SK-N-SH (cell line): ENCODE measurements around the gene GPN1. TPM values are rescaled to one million over a fixed set of nuclear protein-coding genes. Genes with fewer than 3 reads are reported as not detected.

Source experiments
- CTCF ChIA-PET: fragments of 300-600, 350-600 bp; formaldehyde crosslinking; extraction: SDS; loops from one replicate; lab custom pipeline; 2021; lab: Yijun Ruan, JAX
- POLR2A ChIA-PET: fragments of 350-600 bp; sonication (Branson Sonifier 250); formaldehyde crosslinking; extraction: SDS; loops from one replicate; lab custom pipeline; 2020; ENCODE audit warnings: antibody characterized with exemption, inconsistent platforms; lab: Yijun Ruan, JAX
- DNase-seq: peaks from one replicate; pipeline ENCODE4 v3.0.0; 2012
- H2AFZ ChIP-seq: fragments of 200-600 bp; sonication (generic); 2 replicates; pipeline ENCODE4 v1.8.1; 2016; ENCODE audit warnings: antibody characterized with exemption, mild to moderate bottlenecking, low read depth
- H3F3A ChIP-seq: fragments of 200-600 bp; sonication (generic); replicated peaks from 2 replicates; pipeline ENCODE3; 2016; ENCODE audit warnings: antibody characterized with exemption, mild to moderate bottlenecking; ENCODE audit not compliant: insufficient read depth
- H3K27ac ChIP-seq, 2 experiments: fragments of 200-500 bp in 1 of 2; fragments of 200-600 bp in 1 of 2; sonication (Bioruptor generic) in 1 of 2; sonication (generic), shearing (Covaris generic) in 1 of 2; 2 replicates each; pipeline versions ENCODE4 v1.5.1 to v1.6.1; 2014 to 2016; ENCODE audit warnings: low read depth in 2 of 2, inconsistent platforms in 1 of 2, low read length in 1 of 2, mild to moderate bottlenecking in 1 of 2, mixed read lengths in 1 of 2
- H3K27me3 ChIP-seq: fragments of 200-600 bp; sonication (generic), shearing (Covaris generic); 2 replicates; pipeline ENCODE4 v1.6.1; 2016; ENCODE audit warnings: mixed run types; ENCODE audit not compliant: insufficient read depth
- H3K36me3 ChIP-seq, 2 experiments: fragments of 200-500 bp in 1 of 2; fragments of 200-600 bp in 1 of 2; sonication (Bioruptor generic) in 1 of 2; sonication (generic) in 1 of 2; replicated peaks in 1 of 2; 2 replicates each; pipeline versions ENCODE3 to v1.5.1; 2014 to 2016; ENCODE audit warnings: low read length in 1 of 2, mild to moderate bottlenecking in 1 of 2; ENCODE audit not compliant: insufficient read depth in 2 of 2, control insufficient read depth in 1 of 2
- H3K4me1 ChIP-seq, 2 experiments: fragments of 200-500 bp in 1 of 2; fragments of 200-600 bp in 1 of 2; sonication (Bioruptor generic) in 1 of 2; sonication (generic), shearing (Covaris generic) in 1 of 2; 2 replicates each; pipeline versions ENCODE4 v1.5.1 to v1.6.1; 2014 to 2016; ENCODE audit warnings: low read depth in 1 of 2, low read length in 1 of 2, mixed run types in 1 of 2; ENCODE audit not compliant: insufficient read depth in 2 of 2, control insufficient read depth in 1 of 2
- H3K4me2 ChIP-seq: fragments of 200-600 bp; sonication (generic), shearing (Covaris generic); 2 replicates; pipeline ENCODE4 v1.6.1; 2017; ENCODE audit warnings: mixed run types
- H3K4me3 ChIP-seq, 2 experiments: fragments of 200-500 bp in 1 of 2; fragments of 200-600 bp in 1 of 2; sonication (Bioruptor generic) in 1 of 2; sonication (generic), shearing (Covaris generic) in 1 of 2; 2 replicates each; pipeline versions ENCODE4 v1.5.1 to v1.8.1; 2014 to 2016; ENCODE audit warnings: low read depth in 2 of 2, inconsistent platforms in 1 of 2, low read length in 1 of 2, mild to moderate bottlenecking in 1 of 2, mixed read lengths in 1 of 2, moderate library complexity in 1 of 2
- H3K79me2 ChIP-seq: fragments of 200-600 bp; sonication (generic); 2 replicates; pipeline ENCODE4 v1.8.1; 2017; ENCODE audit warnings: mild to moderate bottlenecking; ENCODE audit not compliant: insufficient read depth
- H3K9ac ChIP-seq: fragments of 200-600 bp; sonication (generic); 2 replicates; pipeline ENCODE4 v1.6.1; 2017; ENCODE audit warnings: mixed run types
- H3K9me2 ChIP-seq: fragments of 200-600 bp; sonication (generic); 2 replicates; pipeline ENCODE4 v1.6.1; 2017; ENCODE audit warnings: mixed run types
- H3K9me3 ChIP-seq: fragments of 200-600 bp; sonication (generic); 2 replicates; pipeline ENCODE4 v1.6.1; 2017; ENCODE audit warnings: mixed run types, mild to moderate bottlenecking, moderate library complexity
- H4K20me1 ChIP-seq: fragments of 200-600 bp; sonication (generic); 2 replicates; pipeline ENCODE4 v1.6.1; 2017; ENCODE audit warnings: mild to moderate bottlenecking, mixed run types; ENCODE audit not compliant: insufficient read depth
- CTCF ChIP-seq: fragments of 200-600 bp; sonication (generic); IDR thresholded peaks from 2 replicates; pipeline ENCODE4 v1.6.1; 2017; ENCODE audit warnings: antibody characterized with exemption, mild to moderate bottlenecking, moderate library complexity
- EZH2phosphoT487 ChIP-seq: fragments of 200-600 bp; sonication (generic); IDR thresholded peaks from 2 replicates; pipeline ENCODE4 v1.6.1; 2017; ENCODE audit warnings: low read depth, mixed run types, mild to moderate bottlenecking, antibody characterized with exemption, moderate library complexity, borderline replicate concordance
- FOXJ3 ChIP-seq: sonication (generic); formaldehyde crosslinking; IDR thresholded peaks from 2 replicates; pipeline ENCODE4 v1.5.1; 2020; ENCODE audit warnings: mild to moderate bottlenecking, missing genetic modification reagents
- FOXM1 ChIP-seq: IDR thresholded peaks from 2 replicates; pipeline ENCODE4 v1.4.0; 2012; ENCODE audit warnings: low read depth, mild to moderate bottlenecking
- IRF3 ChIP-seq: fragments of 150-350 bp; IDR thresholded peaks from 2 replicates; pipeline ENCODE4 v1.6.1; 2016; ENCODE audit warnings: mild to moderate bottlenecking, low read depth, low read length
- JUND ChIP-seq: IDR thresholded peaks from 2 replicates; pipeline ENCODE4 v1.4.0; 2012
- MXI1 ChIP-seq: IDR thresholded peaks from 2 replicates; pipeline ENCODE4 v1.6.1; 2012; ENCODE audit warnings: mild to moderate bottlenecking, low read depth, low read length, improper control_type of control experiment
- POLR2AphosphoS5 ChIP-seq: IDR thresholded peaks from 2 replicates; pipeline ENCODE4 v1.6.1; 2012; ENCODE audit warnings: low read depth, low read length
- RXRA ChIP-seq: IDR thresholded peaks from 2 replicates; pipeline ENCODE4 v1.4.0; 2012; ENCODE audit warnings: low read depth, mild to moderate bottlenecking, borderline replicate concordance
- SMC3 ChIP-seq: IDR thresholded peaks from 2 replicates; pipeline ENCODE4 v1.6.1; 2012; ENCODE audit warnings: low read depth, low read length, improper control_type of control experiment
- TAF1 ChIP-seq: IDR thresholded peaks from 2 replicates; pipeline ENCODE4 v1.6.1; 2012; ENCODE audit warnings: low read depth, mild to moderate bottlenecking, low read length, moderate library complexity, borderline replicate concordance
- TCF12 ChIP-seq: IDR thresholded peaks from 2 replicates; pipeline ENCODE4 v1.4.0; 2012
- TEAD4 ChIP-seq: IDR thresholded peaks from 2 replicates; pipeline ENCODE4 v1.4.0; 2012; ENCODE audit warnings: mild to moderate bottlenecking, borderline replicate concordance; ENCODE audit not compliant: insufficient read depth
- USF1 ChIP-seq: IDR thresholded peaks from 2 replicates; pipeline ENCODE4 v1.4.0; 2012; ENCODE audit warnings: low read depth, borderline replicate concordance
- USF2 ChIP-seq: fragments of 150-350 bp; IDR thresholded peaks from 2 replicates; pipeline ENCODE4 v1.6.1; 2017; ENCODE audit warnings: antibody characterized with exemption, low read length, low read depth, borderline replicate concordance
- YY1 ChIP-seq: IDR thresholded peaks from 2 replicates; pipeline ENCODE4 v1.4.0; 2012; ENCODE audit warnings: low read depth, mild to moderate bottlenecking
- ZBTB33 ChIP-seq: IDR thresholded peaks from 2 replicates; pipeline ENCODE4 v1.4.0; 2012; ENCODE audit warnings: low read depth, borderline replicate concordance
- WGBS: methylation state at CpG from one replicate; pipeline ENCODE4 v1.1.6; 2017; ENCODE audit warnings: low lambda C conversion rate; 5-methylcytosine and 5-hydroxymethylcytosine counted together
- polyA plus RNA-seq, 3 experiments: library from polyadenylated mRNA; depleted of rRNA; stranded (reverse); fragments of >200 nt; gene quantifications; 2 replicates each; pipeline ENCODE4 v1.2.3, GENCODE V29; 2012

The GPN1 gene
- polyA plus RNA-seq, 1 of the 3 experiments (the other 2 are of a cell fraction), result 74.0 TPM

GRCh38 chr2:27664154-27664574, 35.3 kb downstream of the GPN1 start:
- TF ChIP-seq FOXM1 (no peak), FOXJ3 (no peak), JUND (no peak), ZBTB33 (no peak), TEAD4 (no peak), EZH2phosphoT487 (no peak), IRF3 (no peak), MXI1 (no peak), TCF12 (no peak), USF1 (no peak), YY1 (no peak), TAF1 (no peak), SMC3 (no peak), CTCF (no peak), RXRA (no peak), USF2 (no peak), POLR2AphosphoS5 (no peak)
- Histone ChIP-seq H3K27ac (peak overlapping the region; percentile 92 to 100), H3K9ac (peak overlapping the region; percentile 85), H3K36me3 (peaks cover 41 to 51% of the 10 kb centered on the region in 2 experiments), H3K9me2 (no peaks in the 10 kb centered on the region), H2AFZ (peak overlapping the region; percentile 93), H3F3A (no peaks in the 10 kb centered on the region), H3K9me3 (no peaks in the 10 kb centered on the region), H3K4me2 (peak overlapping the region; percentile 99), H3K27me3 (no peaks in the 10 kb centered on the region), H3K79me2 (peaks cover 55% of the 10 kb centered on the region), H3K4me3 (peak overlapping the region; percentile 91 to 99), H4K20me1 (no peaks in the 10 kb centered on the region), H3K4me1 (peaks cover 16 to 24% of the 10 kb centered on the region in 2 experiments; a peak in 3 of 4 replicates)
- ChIA-PET CTCF (interaction anchor here (0.6 to 8.1 kb wide), 9 partner anchors 17 to 540 kb away, joined by 3 to 146 read pairs (median 4); no protein-coding TSS in a partner anchor), POLR2A (interaction anchor here (1.0 to 1.8 kb wide), 4 partner anchors 17 to 255 kb away, joined by 3 to 10 read pairs (median 6); partner anchors contain the start of genes NRBP1, PPM1G and ZNF512)
- DNase-seq, result no peak
- 4% methylated on average over 24 of the region's 28 CpGs for WGBS
